ENCODE data around the gene GFAP.

The GFAP gene

DNA sequence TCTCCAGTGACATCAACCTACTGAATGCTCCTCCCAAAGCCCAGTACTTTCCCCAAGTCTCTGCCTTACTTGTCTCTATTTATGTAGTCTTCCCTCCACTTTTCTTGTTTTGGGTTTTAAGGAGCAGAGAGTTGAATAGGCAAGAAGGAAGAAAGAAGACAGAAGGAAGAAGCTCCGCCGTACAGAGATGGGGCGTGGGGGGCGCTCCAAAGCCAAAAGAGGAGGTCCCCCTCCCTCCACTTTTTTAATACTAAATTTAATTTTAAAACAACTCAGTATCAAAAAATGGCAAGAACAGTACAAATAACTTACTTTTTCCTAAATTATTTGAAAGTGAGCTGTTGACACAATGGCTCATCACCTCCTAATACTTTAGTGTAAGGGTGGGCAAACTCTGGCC is 20.7 kb downstream of the GFAP start:
- FAIRE-seq = no peak
- TF ChIP-seq, protein P1, sequence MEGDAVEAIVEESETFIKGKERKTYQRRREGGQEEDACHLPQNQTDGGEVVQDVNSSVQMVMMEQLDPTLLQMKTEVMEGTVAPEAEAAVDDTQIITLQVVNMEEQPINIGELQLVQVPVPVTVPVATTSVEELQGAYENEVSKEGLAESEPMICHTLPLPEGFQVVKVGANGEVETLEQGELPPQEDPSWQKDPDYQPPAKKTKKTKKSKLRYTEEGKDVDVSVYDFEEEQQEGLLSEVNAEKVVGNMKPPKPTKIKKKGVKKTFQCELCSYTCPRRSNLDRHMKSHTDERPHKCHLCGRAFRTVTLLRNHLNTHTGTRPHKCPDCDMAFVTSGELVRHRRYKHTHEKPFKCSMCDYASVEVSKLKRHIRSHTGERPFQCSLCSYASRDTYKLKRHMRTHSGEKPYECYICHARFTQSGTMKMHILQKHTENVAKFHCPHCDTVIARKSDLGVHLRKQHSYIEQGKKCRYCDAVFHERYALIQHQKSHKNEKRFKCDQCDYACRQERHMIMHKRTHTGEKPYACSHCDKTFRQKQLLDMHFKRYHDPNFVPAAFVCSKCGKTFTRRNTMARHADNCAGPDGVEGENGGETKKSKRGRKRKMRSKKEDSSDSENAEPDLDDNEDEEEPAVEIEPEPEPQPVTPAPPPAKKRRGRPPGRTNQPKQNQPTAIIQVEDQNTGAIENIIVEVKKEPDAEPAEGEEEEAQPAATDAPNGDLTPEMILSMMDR (IDR thresholded peaks at IDR 0.05; ENCODE audit: insufficient read depth, missing control alignments) = no peak
- DNase-seq (ENCODE audit: insufficient read length, low spot score) = no peak

DNA sequence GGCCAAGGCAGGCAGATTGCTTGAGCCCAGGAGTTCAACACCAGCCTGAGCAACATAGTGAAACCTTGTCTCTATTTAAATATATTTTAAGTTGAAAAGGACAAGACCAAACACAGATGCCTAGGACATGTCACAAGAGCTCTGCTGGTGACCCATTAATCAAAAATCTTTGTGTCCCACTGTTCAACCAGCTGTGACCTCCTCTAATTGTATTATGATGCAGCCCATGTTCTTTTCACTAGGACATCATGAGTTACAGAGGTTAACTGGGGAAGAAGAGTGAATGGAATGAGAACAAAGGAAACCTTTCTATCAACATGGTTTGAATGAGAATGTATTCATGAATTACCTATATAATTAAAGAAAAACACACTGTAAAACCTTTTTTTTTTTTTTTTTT is 23.1 kb downstream of the GFAP start:
- TF ChIP-seq, protein P1 (IDR thresholded peaks at IDR 0.05; ENCODE audit: insufficient read depth, missing control alignments) = no peak
- FAIRE-seq = no peak

GRCh38 chr17:44889003-44889402 is 26.3 kb downstream of the GFAP start:
- TF ChIP-seq, protein P1 (IDR thresholded peaks at IDR 0.05; ENCODE audit: insufficient read depth, missing control alignments) = no peak
- FAIRE-seq (no peak), DNase-seq (ENCODE audit: insufficient read length, low spot score) (no peak)

More for the DNA sequence above, 23.1 kb downstream of the GFAP start:
- no peak for DNase-seq (ENCODE audit: insufficient read length, low spot score)

GRCh38 chr17:44887971-44888954 is 27.0 kb downstream of the GFAP start:
- FAIRE-seq (no peak), DNase-seq (ENCODE audit: insufficient read length, low spot score) (no peak)
- TF ChIP-seq, protein P1 (IDR thresholded peaks at IDR 0.05; ENCODE audit: insufficient read depth, missing control alignments) = no peak

DNA sequence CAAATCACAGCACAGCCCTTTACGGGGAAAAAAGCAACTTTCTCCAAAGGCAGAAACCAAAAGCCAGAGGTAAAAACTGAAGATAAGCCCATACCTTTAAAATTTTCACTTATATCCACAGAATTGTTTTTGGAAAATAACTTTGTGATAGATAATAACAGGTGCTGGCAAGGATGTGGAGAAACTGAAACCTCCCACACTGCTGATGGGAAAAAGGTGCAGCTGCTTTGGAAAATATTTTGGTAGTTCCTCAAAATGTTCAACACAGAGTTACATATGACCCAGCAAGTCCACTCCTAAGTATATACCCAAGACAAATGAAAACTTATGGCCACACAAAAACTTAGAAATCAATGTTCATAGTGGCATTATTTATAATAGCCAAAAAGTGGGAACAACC is 28.3 kb downstream of the GFAP start:
- DNase-seq (ENCODE audit: insufficient read length, low spot score) = no peak
- TF ChIP-seq, protein P1 (IDR thresholded peaks at IDR 0.05; ENCODE audit: insufficient read depth, missing control alignments) = no peak
- no peak for FAIRE-seq

- FAIRE-seq = no peak
Observed at GRCh38 chr17:44884941-44885340, 30.4 kb downstream of the GFAP start.

More at GRCh38 chr17:44884941-44885340, 30.4 kb downstream of the GFAP start:
- TF ChIP-seq, protein P1 (IDR thresholded peaks at IDR 0.05; ENCODE audit: insufficient read depth, missing control alignments) = no peak
- DNase-seq (ENCODE audit: insufficient read length, low spot score) = no peak

All from D721Med (cell line).